Measurements from ENCODE around the gene AUTS2. TPM values are rescaled to one million over a fixed set of nuclear protein-coding genes. Genes with fewer than 3 reads are reported as not detected.

The AUTS2 gene
- total and polyA plus RNA-seq, 2 of the 8 experiments (the other 6 are each of a cell fraction or from before 2014, with no cell fraction given), result 25.9 to 101 TPM

DNA sequence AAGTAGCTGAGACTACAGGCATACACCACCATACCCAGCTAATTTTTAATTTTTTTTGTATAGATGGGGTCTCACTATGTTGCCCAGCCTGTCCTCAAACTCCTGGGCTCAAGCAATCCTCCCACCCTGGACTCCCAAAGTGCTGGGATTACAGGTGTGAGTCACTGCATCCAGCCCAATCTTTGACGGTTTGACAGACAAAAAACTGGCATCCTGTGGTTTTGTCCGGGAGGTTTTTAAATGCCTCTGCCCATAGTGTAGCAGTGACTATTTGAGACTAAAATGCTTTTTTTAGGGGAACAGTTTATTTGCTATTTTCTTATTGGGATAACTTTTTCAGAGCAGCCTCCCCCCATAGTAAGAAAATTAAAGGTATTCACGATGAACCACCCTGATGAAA, 1010.0 kb downstream of the AUTS2 start:
- no peak overlapping the region for H2AK5ac ChIP-seq (ENCODE audit: low read depth, low read length)
- H3K27me3 ChIP-seq (replicated peaks in 1 of 4; ENCODE audit: control insufficient read depth in 3 of 4, extremely low read depth in 1 of 4, insufficient read depth in 3 of 4, low read length in 3 of 4), result no peaks in the 10 kb centered on the region
- H4K20me1 ChIP-seq (replicated peaks in 1 of 2; ENCODE audit: control insufficient read depth in 1 of 2, insufficient read depth in 2 of 2, low read length in 2 of 2), result no peaks in the 10 kb centered on the region
- no peak overlapping the region for H2BK15ac ChIP-seq (ENCODE audit: low read length)
- H4K8ac ChIP-seq (ENCODE audit: extremely low read depth, insufficient read depth, low read length), result no peak overlapping the region
- no peaks in the 10 kb centered on the region for H3K79me2 ChIP-seq (ENCODE audit: control insufficient read depth in 1 of 2, insufficient read depth in 2 of 2, low read length in 2 of 2)
- POLR2A ChIA-PET (ENCODE audit: partially characterized antibody), result no interaction called here
- H2BK120ac ChIP-seq (replicated peaks; ENCODE audit: low read depth, low read length), result no peak overlapping the region
- peaks cover 0 to 3% of the 10 kb centered on the region in 2 experiments; a peak in 3 of 4 replicates for H3K9me3 ChIP-seq (ENCODE audit: insufficient read depth in 2 of 2, low read depth in 1 of 2, low read length in 1 of 2)
- no peak overlapping the region for H4K91ac ChIP-seq (replicated peaks; ENCODE audit: insufficient read length, low read length)
- CTCF ChIA-PET (ENCODE audit: partially characterized antibody), result no interaction called here
- H3K79me1 ChIP-seq (ENCODE audit: low read depth, low read length), result no peaks in the 10 kb centered on the region
- no peaks in the 10 kb centered on the region for H3K23me2 ChIP-seq (ENCODE audit: low read depth, low read length)
- no peak overlapping the region for H3K56ac ChIP-seq (replicated peaks; ENCODE audit: insufficient read length, low read depth, low read length)
- H3K4me2 ChIP-seq (ENCODE audit: insufficient read depth in 1 of 2, low read depth in 2 of 2, low read length in 2 of 2), result no peak overlapping the region
- H2BK5ac ChIP-seq (ENCODE audit: low read depth, low read length), result no peak overlapping the region
- no peak overlapping the region for H2BK12ac ChIP-seq (ENCODE audit: low read depth, low read length)
- H2BK20ac ChIP-seq (ENCODE audit: low read length), result no peak overlapping the region
- TF ChIP-seq KDM1A (IDR thresholded peaks at IDR 0.05; ENCODE audit: borderline replicate concordance, low read length) (no peak), HDAC6 (IDR thresholded peaks at IDR 0.05; ENCODE audit: low read depth, low read length) (no peak), MAFK (IDR thresholded peaks at IDR 0.05; ENCODE audit: low read depth, low read length) (no peak)
- TF ChIP-seq, protein P1, sequence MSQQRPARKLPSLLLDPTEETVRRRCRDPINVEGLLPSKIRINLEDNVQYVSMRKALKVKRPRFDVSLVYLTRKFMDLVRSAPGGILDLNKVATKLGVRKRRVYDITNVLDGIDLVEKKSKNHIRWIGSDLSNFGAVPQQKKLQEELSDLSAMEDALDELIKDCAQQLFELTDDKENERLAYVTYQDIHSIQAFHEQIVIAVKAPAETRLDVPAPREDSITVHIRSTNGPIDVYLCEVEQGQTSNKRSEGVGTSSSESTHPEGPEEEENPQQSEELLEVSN (IDR thresholded peaks at IDR 0.05), result no peak
- H3K4ac ChIP-seq (replicated peaks; ENCODE audit: insufficient read length, low read depth, low read length), result no peak overlapping the region
- H2AFZ ChIP-seq (ENCODE audit: low read length), result no peak overlapping the region
- no peaks in the 10 kb centered on the region; a peak in 1 of 7 replicates for H3K4me1 ChIP-seq (replicated peaks in 1 of 4; ENCODE audit: control insufficient read depth in 3 of 4, insufficient read depth in 4 of 4, low read length in 3 of 4)
- no peaks in the 10 kb centered on the region for H3K36me3 ChIP-seq (ENCODE audit: control insufficient read depth in 2 of 4, insufficient read depth in 4 of 4, low read length in 3 of 4)
- no peak overlapping the region for H3K27ac ChIP-seq (ENCODE audit: low read depth, low read length)
- H3K23ac ChIP-seq (ENCODE audit: insufficient read length), result no peak overlapping the region
- WGBS, 2 experiments (ENCODE audit: extremely low coverage in 1 of 2, insufficient coverage in 1 of 2, insufficient read length in 1 of 2, insufficient replicate concordance in 2 of 2, low coverage in 1 of 2, low lambda C conversion rate in 2 of 2, missing lambda C conversion rate in 1 of 2), result 81% methylated on average over 3 of the region's 3 CpGs; no CpG with 5 or more reads in 1 of the 2 experiments
- FAIRE-seq, result no peak
- H3K14ac ChIP-seq (ENCODE audit: insufficient read length), result no peak overlapping the region
- no peak overlapping the region for H3K4me3 ChIP-seq (ENCODE audit: extremely low read depth in 1 of 4, insufficient read depth in 2 of 4, low read depth in 3 of 4, low read length in 4 of 4)
- DNase-seq (ENCODE audit: low read depth in 1 of 2, low spot score in 2 of 2), result no peak
- H3K9ac ChIP-seq (replicated peaks in 1 of 4; ENCODE audit: extremely low read depth in 1 of 4, low read depth in 3 of 4, low read length in 3 of 4), result no peak overlapping the region
- H4K5ac ChIP-seq (ENCODE audit: insufficient read length, low read depth, low read length), result no peak overlapping the region
- no peak overlapping the region for H3K18ac ChIP-seq (ENCODE audit: extremely low read depth, low read length)
